ENCODE results near the gene USP31. TPM values are rescaled to one million over a fixed set of nuclear protein-coding genes. Genes with fewer than 3 reads are reported as not detected.
A peak's percentile ranks its signal among the peaks of the same experiment; 100 is the strongest.

USP31 gene
- total and polyA plus RNA-seq, 2 experiments from 2014 or later, result 5.1 to 7.1 TPM

DNA sequence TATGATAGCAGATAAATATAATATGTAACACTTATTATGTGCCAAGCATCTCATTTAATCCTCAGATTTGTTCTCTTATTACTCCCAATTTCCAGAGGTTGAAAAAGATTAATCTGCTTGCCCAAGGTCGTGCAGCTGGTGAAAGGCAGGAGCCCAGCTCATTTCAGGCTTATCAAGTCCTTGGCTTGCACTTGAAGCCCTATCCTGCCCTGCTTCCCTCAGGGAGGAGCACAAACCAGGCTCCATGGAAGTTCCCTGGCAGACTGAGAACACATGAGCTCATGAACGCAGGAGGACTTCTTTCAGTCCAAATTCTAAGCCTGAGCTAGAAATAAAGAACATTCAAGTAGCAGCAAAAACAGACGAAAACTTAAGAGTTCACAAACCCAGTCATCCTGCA, 74.8 kb downstream of the USP31 start:
- H3K36me3 ChIP-seq, result peaks cover 22% of the 10 kb centered on the region
- H3K27me3 ChIP-seq, result no peaks in the 10 kb centered on the region
- H3K4me3 ChIP-seq, result no peak overlapping the region
- DNase-seq (ENCODE audit: low read depth in 1 of 2, low spot score in 1 of 2), result peak in 1 of 2 donors; percentile 63
- no peaks in the 10 kb centered on the region for H3K9me3 ChIP-seq (ENCODE audit: low read depth)
- peaks cover 7% of the 10 kb centered on the region for H3K4me1 ChIP-seq (ENCODE audit: low read depth)
- TF ChIP-seq, protein P1, sequence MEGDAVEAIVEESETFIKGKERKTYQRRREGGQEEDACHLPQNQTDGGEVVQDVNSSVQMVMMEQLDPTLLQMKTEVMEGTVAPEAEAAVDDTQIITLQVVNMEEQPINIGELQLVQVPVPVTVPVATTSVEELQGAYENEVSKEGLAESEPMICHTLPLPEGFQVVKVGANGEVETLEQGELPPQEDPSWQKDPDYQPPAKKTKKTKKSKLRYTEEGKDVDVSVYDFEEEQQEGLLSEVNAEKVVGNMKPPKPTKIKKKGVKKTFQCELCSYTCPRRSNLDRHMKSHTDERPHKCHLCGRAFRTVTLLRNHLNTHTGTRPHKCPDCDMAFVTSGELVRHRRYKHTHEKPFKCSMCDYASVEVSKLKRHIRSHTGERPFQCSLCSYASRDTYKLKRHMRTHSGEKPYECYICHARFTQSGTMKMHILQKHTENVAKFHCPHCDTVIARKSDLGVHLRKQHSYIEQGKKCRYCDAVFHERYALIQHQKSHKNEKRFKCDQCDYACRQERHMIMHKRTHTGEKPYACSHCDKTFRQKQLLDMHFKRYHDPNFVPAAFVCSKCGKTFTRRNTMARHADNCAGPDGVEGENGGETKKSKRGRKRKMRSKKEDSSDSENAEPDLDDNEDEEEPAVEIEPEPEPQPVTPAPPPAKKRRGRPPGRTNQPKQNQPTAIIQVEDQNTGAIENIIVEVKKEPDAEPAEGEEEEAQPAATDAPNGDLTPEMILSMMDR (IDR thresholded peaks at IDR 0.05; ENCODE audit: low read depth, low read length), result no peak
- H3K27ac ChIP-seq, result no peak overlapping the region

GRCh38 chr16:23072769-23073549, 76.3 kb downstream of the USP31 start:
- Histone ChIP-seq H3K27me3 (no peaks in the 10 kb centered on the region), H3K9me3 (ENCODE audit: low read depth) (no peaks in the 10 kb centered on the region), H3K4me3 (no peak overlapping the region), H3K4me1 (ENCODE audit: low read depth) (peaks cover 7% of the 10 kb centered on the region), H3K36me3 (peaks cover 20% of the 10 kb centered on the region), H3K27ac (no peak overlapping the region)
- TF ChIP-seq, protein P1 (IDR thresholded peaks at IDR 0.05; ENCODE audit: low read depth, low read length), result no peak
- DNase-seq (ENCODE audit: low read depth in 1 of 2, low spot score in 1 of 2), result peak in 1 of 2 donors; percentile 15

- peaks cover 7% of the 10 kb centered on the region for H3K4me1 ChIP-seq (ENCODE audit: low read depth)
- DNase-seq (ENCODE audit: low read depth in 1 of 2, low spot score in 1 of 2), result peak in 1 of 2 donors; percentile 82
- H3K27me3 ChIP-seq, result no peaks in the 10 kb centered on the region
- peaks cover 20% of the 10 kb centered on the region for H3K36me3 ChIP-seq
- H3K9me3 ChIP-seq (ENCODE audit: low read depth), result no peaks in the 10 kb centered on the region
- H3K4me3 ChIP-seq, result no peak overlapping the region
- TF ChIP-seq, protein P1 (IDR thresholded peaks at IDR 0.05; ENCODE audit: low read depth, low read length), result peak; percentile 5
- no peak overlapping the region for H3K27ac ChIP-seq
These were observed 77.1 kb downstream of the USP31 start for GRCh38 chr16:23072084-23072599.

- peaks cover 20% of the 10 kb centered on the region for H3K36me3 ChIP-seq
- no peak overlapping the region for H3K27ac ChIP-seq
- TF ChIP-seq, protein P1 (IDR thresholded peaks at IDR 0.05; ENCODE audit: low read depth, low read length), result no peak
- H3K4me3 ChIP-seq, result no peak overlapping the region
- no peaks in the 10 kb centered on the region for H3K9me3 ChIP-seq (ENCODE audit: low read depth)
- DNase-seq (ENCODE audit: low read depth in 1 of 2, low spot score in 1 of 2), result peak in 1 of 2 donors; percentile 54
- H3K27me3 ChIP-seq, result no peaks in the 10 kb centered on the region
- peaks cover 7% of the 10 kb centered on the region for H3K4me1 ChIP-seq (ENCODE audit: low read depth)
These were observed 77.8 kb downstream of the USP31 start for GRCh38 chr16:23071196-23072083.

GRCh38 chr16:23069844-23070243, 79.4 kb downstream of the USP31 start:
- Histone ChIP-seq H3K36me3 (peaks cover 20% of the 10 kb centered on the region), H3K4me1 (ENCODE audit: low read depth) (peaks cover 2% of the 10 kb centered on the region), H3K27ac (no peak overlapping the region), H3K27me3 (no peaks in the 10 kb centered on the region), H3K4me3 (no peak overlapping the region), H3K9me3 (ENCODE audit: low read depth) (no peaks in the 10 kb centered on the region)
- TF ChIP-seq, protein P1 (IDR thresholded peaks at IDR 0.05; ENCODE audit: low read depth, low read length), result no peak
- DNase-seq (ENCODE audit: low read depth in 1 of 2, low spot score in 1 of 2), result no peak

Measured in cardiac muscle cell (in vitro differentiated cells and primary cell).